HepG2 (cell line): Measurements from ENCODE around the gene AHSG. TPM values are rescaled to one million over a fixed set of nuclear protein-coding genes. Genes with fewer than 3 reads are reported as not detected.
A peak's percentile ranks its signal among the peaks of the same experiment; 100 is the strongest.

Source experiments
- ESRRA ChIP-seq: sonication (generic); formaldehyde crosslinking; IDR thresholded peaks from 2 replicates; pipeline ENCODE4 v1.5.1; 2020; ENCODE audit warnings: mild to moderate bottlenecking, low read depth, missing genetic modification reagents
- EZH2 ChIP-seq: conservative IDR thresholded peaks from 2 replicates; pipeline ENCODE4 v1.6.1; 2012; ENCODE audit warnings: mild to moderate bottlenecking, low read depth, low read length, moderate library complexity
- MXD4 ChIP-seq: IDR thresholded peaks from 2 replicates; pipeline ENCODE4 v1.6.1; 2016; ENCODE audit warnings: mild to moderate bottlenecking, missing biosample characterization, missing genetic modification reagents
- PRPF4 ChIP-seq: fragments of 200-400 bp; formaldehyde crosslinking; IDR thresholded peaks from 2 replicates; pipeline ENCODE4 v1.6.1; 2016; ENCODE audit warnings: low read length, low read depth; ENCODE audit not compliant: poor library complexity, severe bottlenecking
- RFX5 ChIP-seq: IDR thresholded peaks from 2 replicates; pipeline ENCODE4 v1.6.1; 2011; ENCODE audit warnings: low read depth, low read length, improper control_type of control experiment
- SUZ12 ChIP-seq: fragments of 150-350 bp; IDR thresholded peaks from 2 replicates; pipeline ENCODE4 v1.6.1; 2014; ENCODE audit warnings: low read depth, low read length
- WIZ ChIP-seq: sonication (generic); formaldehyde crosslinking; IDR thresholded peaks from 2 replicates; pipeline ENCODE4 v1.5.1; 2020; ENCODE audit warnings: mild to moderate bottlenecking, missing genetic modification reagents
- ZBTB7A ChIP-seq: sonication (generic); formaldehyde crosslinking; IDR thresholded peaks from 2 replicates; pipeline ENCODE4 v1.8.0; 2022; ENCODE audit warnings: mild to moderate bottlenecking, missing genetic modification reagents
- ZNF10 ChIP-seq: sonication (generic); formaldehyde crosslinking; IDR thresholded peaks from 2 replicates; pipeline ENCODE4 v1.4.0; 2020; ENCODE audit warnings: mild to moderate bottlenecking, low read depth, missing genetic modification reagents, borderline replicate concordance
- ZNF446 ChIP-seq: sonication (generic); formaldehyde crosslinking; IDR thresholded peaks from 2 replicates; pipeline ENCODE4 v1.5.0; 2020; ENCODE audit warnings: mild to moderate bottlenecking, missing genetic modification reagents
- polyA plus RNA-seq, 8 experiments: library from polyadenylated mRNA; depleted of rRNA in 3 of 8; stranded (reverse) in 7 of 8; unstranded in 1 of 8; fragments of >200 nt; fragmentation: Illumina TruSeq in 4 of 8; extraction: Trizol in 4 of 8; gene quantifications; 2 replicates each; pipeline versions ENCODE4 v1.2.1 to v1.2.3, GENCODE V29; 2011 to 2016; ENCODE audit warnings: low read depth in 4 of 8, missing spikeins in 1 of 8, mixed read lengths in 1 of 8; ENCODE audit not compliant: insufficient read depth in 1 of 8
- total RNA-seq, 5 experiments: library from RNA; depleted of rRNA; stranded (reverse); fragments of >200 nt; fragmentation: Illumina TruSeq; extraction: Trizol; gene quantifications; 2 replicates each; pipeline ENCODE4 v1.2.3, GENCODE V29; 2016; ENCODE audit warnings: low read depth in 1 of 5
- TF ChIP-seq, protein P1 (sequence below): sonication (generic); formaldehyde crosslinking; IDR thresholded peaks from 2 replicates; pipeline ENCODE4 v1.5.0; 2020; ENCODE audit warnings: mild to moderate bottlenecking, missing genetic modification reagents, borderline replicate concordance
- TF ChIP-seq, protein P2 (sequence below): sonication (generic); formaldehyde crosslinking; conservative IDR thresholded peaks from 2 replicates; pipeline ENCODE4 v1.8.1; 2023; ENCODE audit warnings: missing genetic modification reagents
- TF ChIP-seq, protein P3 (sequence below): sonication (generic); formaldehyde crosslinking; IDR thresholded peaks from 2 replicates; pipeline ENCODE4 v1.5.1; 2020; ENCODE audit warnings: mild to moderate bottlenecking, missing genetic modification reagents
- TF ChIP-seq, protein P4 (sequence below): sonication (generic); formaldehyde crosslinking; IDR thresholded peaks from 2 replicates; pipeline ENCODE4 v1.4.0; 2020; ENCODE audit warnings: mild to moderate bottlenecking, missing genetic modification reagents
- TF ChIP-seq, protein P5 (sequence below): sonication (generic); IDR thresholded peaks from 2 replicates; pipeline ENCODE4 v1.6.1; 2016; ENCODE audit warnings: low read depth, borderline replicate concordance

The AHSG gene
- total and polyA plus RNA-seq, 2 of the 13 experiments (the other 11 are each of a cell fraction or from before 2014, with no cell fraction given) = 2,043 to 19,152 TPM

DNA sequence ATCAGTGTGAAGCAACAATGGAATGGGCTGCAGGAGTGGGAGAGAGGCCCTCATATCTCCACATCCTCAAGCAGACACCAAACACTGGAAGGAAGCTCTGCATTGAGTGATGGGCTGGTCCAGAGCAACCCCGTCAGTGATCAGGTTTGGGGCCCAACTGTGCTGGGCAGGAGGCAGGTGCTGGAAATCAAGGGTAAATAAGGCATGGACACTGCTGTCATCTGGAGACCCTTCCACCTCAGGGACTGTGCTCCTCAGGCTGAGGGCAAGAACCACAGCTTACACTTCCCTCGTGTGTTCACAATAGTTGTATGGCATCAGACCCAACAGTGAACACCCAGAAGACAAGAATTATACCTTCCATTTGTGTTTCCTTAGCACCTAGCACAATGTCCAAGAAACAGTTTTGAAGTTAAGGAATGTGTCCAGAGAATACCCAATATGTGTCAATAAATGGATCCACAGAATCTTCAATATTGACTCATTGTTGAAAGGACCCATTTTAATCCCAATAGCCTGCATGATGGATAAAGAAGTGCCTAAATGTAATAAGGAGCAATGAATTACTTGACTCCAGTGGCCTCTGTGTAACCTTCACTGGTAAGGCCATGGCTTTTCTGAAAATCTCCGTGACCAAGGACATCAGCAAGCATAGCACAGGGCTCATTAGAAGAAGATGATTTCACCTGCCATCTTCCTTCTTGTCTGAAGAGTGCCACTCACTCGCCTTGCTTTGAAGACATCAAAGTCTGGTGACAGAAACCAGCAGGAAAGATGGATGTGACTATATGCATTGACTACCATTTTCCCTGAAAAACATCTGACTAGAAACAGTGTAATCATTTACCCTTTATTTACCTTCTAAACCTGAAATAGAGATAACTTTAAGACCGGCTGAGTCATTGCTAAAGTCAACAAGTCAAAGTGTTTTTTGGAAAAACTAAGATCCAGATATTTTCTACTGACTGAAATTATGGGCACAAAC, 7.0 kb upstream of the AHSG start (continued):
- TF ChIP-seq, protein P1, sequence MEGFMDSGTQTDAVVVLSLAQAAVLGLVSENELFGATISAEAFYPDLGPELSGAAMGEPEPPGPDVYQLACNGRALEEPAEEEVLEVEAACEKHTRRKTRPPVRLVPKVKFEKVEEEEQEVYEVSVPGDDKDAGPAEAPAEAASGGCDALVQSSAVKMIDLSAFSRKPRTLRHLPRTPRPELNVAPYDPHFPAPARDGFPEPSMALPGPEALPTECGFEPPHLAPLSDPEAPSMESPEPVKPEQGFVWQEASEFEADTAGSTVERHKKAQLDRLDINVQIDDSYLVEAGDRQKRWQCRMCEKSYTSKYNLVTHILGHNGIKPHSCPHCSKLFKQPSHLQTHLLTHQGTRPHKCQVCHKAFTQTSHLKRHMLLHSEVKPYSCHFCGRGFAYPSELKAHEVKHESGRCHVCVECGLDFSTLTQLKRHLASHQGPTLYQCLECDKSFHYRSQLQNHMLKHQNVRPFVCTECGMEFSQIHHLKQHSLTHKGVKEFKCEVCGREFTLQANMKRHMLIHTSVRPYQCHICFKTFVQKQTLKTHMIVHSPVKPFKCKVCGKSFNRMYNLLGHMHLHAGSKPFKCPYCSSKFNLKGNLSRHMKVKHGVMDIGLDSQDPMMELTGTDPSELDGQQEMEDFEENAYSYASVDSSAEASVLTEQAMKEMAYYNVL (CRISPR knock-in tag) = peak; percentile 36; the same call in 1 of the 2 replicates
- TF ChIP-seq WIZ (CRISPR knock-in tag) (no peak), MXD4 (CRISPR knock-in tag) (no peak), ESRRA (CRISPR knock-in tag) (no peak), ZBTB7A (CRISPR knock-in tag) (no peak), PRPF4 (no peak), SUZ12 (no peak), RFX5 (no peak), EZH2 (no peak), ZNF446 (CRISPR knock-in tag) (no peak), ZNF10 (CRISPR knock-in tag) (no peak)
- TF ChIP-seq, protein P2, sequence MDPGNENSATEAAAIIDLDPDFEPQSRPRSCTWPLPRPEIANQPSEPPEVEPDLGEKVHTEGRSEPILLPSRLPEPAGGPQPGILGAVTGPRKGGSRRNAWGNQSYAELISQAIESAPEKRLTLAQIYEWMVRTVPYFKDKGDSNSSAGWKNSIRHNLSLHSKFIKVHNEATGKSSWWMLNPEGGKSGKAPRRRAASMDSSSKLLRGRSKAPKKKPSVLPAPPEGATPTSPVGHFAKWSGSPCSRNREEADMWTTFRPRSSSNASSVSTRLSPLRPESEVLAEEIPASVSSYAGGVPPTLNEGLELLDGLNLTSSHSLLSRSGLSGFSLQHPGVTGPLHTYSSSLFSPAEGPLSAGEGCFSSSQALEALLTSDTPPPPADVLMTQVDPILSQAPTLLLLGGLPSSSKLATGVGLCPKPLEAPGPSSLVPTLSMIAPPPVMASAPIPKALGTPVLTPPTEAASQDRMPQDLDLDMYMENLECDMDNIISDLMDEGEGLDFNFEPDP (CRISPR knock-in tag) = no peak
- TF ChIP-seq, protein P3, sequence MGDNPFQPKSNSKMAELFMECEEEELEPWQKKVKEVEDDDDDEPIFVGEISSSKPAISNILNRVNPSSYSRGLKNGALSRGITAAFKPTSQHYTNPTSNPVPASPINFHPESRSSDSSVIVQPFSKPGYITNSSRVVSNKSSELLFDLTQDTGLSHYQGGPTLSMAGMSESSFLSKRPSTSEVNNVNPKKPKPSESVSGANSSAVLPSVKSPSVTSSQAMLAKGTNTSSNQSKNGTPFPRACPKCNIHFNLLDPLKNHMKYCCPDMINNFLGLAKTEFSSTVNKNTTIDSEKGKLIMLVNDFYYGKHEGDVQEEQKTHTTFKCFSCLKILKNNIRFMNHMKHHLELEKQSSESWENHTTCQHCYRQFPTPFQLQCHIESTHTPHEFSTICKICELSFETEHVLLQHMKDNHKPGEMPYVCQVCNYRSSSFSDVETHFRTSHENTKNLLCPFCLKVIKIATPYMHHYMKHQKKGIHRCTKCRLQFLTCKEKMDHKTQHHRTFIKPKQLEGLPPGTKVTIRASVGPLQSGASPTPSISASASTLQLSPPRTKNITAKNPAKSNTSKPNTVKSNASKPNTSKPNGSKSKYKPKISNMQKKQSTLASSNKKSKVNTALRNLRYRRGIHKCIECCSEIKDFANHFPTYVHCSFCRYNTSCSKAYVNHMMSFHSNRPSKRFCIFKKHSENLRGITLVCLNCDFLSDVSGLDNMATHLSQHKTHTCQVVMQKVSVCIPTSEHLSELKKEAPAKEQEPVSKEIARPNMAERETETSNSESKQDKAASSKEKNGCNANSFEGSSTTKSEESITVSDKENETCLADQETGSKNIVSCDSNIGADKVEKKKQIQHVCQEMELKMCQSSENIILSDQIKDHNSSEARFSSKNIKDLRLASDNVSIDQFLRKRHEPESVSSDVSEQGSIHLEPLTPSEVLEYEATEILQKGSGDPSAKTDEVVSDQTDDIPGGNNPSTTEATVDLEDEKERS (CRISPR knock-in tag) = no peak
- TF ChIP-seq, protein P4, sequence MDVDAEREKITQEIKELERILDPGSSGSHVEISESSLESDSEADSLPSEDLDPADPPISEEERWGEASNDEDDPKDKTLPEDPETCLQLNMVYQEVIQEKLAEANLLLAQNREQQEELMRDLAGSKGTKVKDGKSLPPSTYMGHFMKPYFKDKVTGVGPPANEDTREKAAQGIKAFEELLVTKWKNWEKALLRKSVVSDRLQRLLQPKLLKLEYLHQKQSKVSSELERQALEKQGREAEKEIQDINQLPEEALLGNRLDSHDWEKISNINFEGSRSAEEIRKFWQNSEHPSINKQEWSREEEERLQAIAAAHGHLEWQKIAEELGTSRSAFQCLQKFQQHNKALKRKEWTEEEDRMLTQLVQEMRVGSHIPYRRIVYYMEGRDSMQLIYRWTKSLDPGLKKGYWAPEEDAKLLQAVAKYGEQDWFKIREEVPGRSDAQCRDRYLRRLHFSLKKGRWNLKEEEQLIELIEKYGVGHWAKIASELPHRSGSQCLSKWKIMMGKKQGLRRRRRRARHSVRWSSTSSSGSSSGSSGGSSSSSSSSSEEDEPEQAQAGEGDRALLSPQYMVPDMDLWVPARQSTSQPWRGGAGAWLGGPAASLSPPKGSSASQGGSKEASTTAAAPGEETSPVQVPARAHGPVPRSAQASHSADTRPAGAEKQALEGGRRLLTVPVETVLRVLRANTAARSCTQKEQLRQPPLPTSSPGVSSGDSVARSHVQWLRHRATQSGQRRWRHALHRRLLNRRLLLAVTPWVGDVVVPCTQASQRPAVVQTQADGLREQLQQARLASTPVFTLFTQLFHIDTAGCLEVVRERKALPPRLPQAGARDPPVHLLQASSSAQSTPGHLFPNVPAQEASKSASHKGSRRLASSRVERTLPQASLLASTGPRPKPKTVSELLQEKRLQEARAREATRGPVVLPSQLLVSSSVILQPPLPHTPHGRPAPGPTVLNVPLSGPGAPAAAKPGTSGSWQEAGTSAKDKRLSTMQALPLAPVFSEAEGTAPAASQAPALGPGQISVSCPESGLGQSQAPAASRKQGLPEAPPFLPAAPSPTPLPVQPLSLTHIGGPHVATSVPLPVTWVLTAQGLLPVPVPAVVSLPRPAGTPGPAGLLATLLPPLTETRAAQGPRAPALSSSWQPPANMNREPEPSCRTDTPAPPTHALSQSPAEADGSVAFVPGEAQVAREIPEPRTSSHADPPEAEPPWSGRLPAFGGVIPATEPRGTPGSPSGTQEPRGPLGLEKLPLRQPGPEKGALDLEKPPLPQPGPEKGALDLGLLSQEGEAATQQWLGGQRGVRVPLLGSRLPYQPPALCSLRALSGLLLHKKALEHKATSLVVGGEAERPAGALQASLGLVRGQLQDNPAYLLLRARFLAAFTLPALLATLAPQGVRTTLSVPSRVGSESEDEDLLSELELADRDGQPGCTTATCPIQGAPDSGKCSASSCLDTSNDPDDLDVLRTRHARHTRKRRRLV (CRISPR knock-in tag) = no peak
- TF ChIP-seq, protein P5, sequence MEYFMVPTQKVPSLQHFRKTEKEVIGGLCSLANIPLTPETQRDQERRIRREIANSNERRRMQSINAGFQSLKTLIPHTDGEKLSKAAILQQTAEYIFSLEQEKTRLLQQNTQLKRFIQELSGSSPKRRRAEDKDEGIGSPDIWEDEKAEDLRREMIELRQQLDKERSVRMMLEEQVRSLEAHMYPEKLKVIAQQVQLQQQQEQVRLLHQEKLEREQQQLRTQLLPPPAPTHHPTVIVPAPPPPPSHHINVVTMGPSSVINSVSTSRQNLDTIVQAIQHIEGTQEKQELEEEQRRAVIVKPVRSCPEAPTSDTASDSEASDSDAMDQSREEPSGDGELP = peak; percentile 89
